T47D (cell line): ENCODE data around the gene LGMN.
"Not testable (repeated sequence)": the region's sequence is repeated elsewhere in the genome, so short reads cannot be mapped to it uniquely, and the experiment has no call there.

ENCODE experiments used
- DNase-seq, 2 experiments: peaks; one replicate each; pipeline versions ENCODE4 v3.0.0 to v3.0.0-alpha.2; 2011 to 2012; ENCODE audit warnings: low read depth in 1 of 2, low spot score in 1 of 2
- JUND ChIP-seq: IDR thresholded peaks from 2 replicates; pipeline ENCODE4 v1.6.1; 2012; ENCODE audit warnings: low read depth
- in situ Hi-C: cut with HindIII; loops from 2 replicates; pipeline ENCODE4 v1.10.0; 2016; ENCODE audit warnings: low sequenced_read_pairs, low pct_unique_long_range_greater_than_20kb

LGMN gene

GRCh38 chr14:92731622-92732115 lies 16.8 kb downstream of the LGMN start:
- in situ Hi-C loops, result no loop called here

DNA sequence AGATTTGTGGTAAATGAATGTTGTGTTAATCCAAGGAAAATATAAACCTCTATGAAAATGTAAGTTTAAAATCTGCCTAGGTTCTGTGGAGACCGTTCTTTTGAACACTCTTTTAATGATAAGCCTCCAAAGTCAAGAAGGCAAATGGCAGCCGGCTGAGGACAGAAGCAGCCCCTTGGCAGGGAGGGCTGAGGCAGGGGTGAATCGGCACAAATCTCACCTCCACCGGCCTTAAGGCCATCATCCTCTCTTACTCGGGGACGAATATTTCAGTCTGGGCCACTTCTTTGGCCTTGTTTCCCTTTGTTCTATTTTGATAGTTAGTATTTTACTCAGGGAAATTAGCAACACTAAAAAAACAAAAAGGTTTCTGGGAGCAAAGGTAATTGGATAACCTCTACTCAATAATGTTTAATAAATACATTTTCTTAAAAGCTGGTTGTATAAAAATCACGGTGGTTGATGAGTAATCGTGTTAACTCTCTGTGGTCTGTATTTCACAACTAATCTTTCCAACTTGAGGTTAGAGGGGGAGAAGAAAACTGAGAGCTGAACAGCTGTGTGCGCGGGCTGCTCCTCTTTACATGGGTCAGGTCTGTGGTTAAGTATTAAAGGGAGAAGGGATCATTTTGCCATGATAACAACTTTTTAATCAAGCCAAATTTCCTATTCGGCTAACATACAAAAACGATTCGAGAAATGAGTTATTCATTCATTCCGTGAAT lies 18.6 kb downstream of the LGMN start:
- TF ChIP-seq JUND, result no peak
- no peak for DNase-seq
- in situ Hi-C loops, result no loop called here

More at GRCh38 chr14:92731622-92732115, 16.8 kb downstream of the LGMN start:
- no peak for TF ChIP-seq JUND
- no peak for DNase-seq

GRCh38 chr14:92728759-92729364 lies 19.6 kb downstream of the LGMN start:
- TF ChIP-seq JUND, result no peak
- no peak for DNase-seq
- in situ Hi-C loops, result no loop called here

GRCh38 chr14:92726933-92727262 lies 21.5 kb downstream of the LGMN start:
- DNase-seq, result no peak
- TF ChIP-seq JUND, result no peak
- in situ Hi-C loops, result no loop called here

DNA sequence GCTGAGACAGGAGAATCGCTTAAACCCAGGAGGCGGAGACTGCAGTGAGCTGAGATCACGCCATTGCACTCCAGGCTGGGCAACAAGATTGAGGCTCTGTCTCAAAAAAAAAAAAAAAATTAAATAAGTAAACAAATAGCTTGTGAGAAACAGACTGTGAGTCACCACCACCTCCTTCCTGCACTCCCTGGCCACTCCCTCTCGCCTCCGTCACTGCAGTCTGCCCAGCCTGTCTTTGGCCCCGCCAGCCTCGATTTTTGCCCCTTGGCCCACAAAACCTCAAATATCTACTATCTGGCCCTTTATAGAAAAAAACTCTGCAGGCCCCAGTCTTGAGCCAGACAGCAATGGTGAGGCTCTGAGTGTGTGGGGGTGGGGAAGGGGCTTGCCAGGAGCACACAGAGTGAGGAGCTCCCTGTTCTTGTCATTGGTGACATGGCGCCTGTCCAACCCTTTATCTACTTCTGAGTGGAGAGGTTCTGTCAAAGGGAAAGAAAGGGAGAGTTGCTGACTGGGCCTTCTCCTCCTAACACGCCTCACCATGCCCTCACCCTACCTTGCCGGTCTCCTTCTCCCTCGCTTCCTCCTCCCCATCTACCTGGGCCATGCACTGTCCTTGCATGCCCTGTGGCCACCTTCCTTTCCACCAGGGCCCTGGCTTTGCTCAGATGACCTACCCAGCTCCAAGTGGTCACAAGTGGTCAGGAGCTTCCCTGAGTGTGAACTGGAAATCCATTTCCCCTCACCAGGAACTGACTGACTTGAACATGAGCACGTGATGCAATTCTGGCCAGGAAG lies 22.1 kb downstream of the LGMN start:
- in situ Hi-C loops, result no loop called here
- TF ChIP-seq JUND, result no peak
- no peak for DNase-seq

DNA sequence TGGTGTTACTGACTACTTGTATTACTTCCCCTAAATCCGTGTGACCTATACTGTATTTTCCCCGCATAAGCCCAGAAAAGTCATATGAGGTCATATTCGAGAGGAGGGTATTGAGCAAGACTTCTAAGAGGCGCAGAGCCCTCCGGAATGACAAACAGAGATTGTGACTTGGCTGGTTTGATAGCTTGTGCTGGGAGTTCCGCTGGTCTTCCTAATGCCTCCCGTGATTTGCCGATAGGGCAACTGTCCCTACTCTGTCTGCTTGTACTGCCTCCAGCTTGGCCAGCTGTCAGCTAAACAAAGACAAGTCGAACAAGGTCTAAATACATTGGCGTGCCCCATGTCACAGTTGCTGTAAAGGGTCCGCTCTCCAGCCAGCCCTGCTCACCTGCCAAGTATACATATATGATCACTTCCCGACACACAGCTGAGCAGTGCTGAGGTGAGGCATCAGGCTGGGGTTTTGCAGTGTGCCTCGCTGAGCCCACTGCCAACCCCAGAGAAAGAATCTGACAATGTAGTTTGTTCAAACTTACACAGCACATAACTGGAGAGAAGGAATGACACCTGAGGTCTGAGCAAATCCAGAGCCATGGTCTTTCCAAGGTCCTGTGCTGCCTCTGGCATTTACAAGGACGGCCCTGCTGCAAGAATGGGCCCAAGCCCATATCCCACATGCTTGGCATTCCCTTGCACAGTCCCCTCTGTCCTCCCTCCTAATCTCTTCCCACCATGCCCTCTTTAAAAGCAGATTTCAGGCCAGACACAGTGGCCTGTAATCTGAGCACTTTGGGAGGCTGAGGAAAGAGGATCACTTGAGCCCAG lies 23.7 kb downstream of the LGMN start:
- no peak for TF ChIP-seq JUND
- in situ Hi-C loops, result no loop called here
- DNase-seq, result no peak

DNA sequence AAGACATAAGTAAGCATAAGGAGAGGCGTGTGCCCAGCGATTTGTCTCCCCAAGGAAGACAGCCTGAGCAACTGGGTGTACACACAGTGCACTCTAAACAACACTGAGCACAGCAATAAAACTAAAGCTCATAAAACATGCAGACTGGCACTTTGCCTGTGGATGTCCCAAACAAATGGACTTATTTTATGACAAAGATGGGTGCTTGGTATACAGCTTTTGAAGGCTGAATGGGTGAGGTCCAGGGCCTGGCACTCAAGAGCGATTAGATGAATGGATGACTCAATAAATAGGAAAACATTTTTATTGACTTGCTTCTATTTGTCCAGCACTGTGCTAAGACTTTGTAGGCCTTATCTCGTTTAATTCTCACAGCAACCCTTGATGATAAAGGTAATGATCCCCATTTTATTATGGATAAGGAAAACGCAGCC lies 28.5 kb downstream of the LGMN start:
- in situ Hi-C loops, result no loop called here
- TF ChIP-seq JUND, result no peak
- peak; percentile 23 to 84 for DNase-seq

DNA sequence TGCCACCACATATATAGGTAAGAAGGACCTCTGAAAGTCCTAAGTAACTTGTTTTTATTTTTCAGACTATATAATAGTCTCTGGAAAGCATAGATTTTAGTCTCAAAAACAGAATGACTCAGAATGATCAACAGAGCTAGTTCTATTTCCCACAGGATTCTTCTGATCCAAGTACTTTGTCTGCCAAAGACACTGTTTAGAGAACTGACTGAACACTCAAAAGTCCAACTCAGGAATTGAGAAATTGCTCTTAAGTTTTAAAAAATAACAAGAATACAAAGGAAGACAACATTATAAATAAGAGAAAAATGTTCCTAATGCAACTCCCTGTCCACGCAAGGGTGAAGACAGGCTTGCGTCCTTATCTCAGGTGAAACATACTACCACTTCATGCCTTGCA lies 29.0 kb downstream of the LGMN start:
- no peak for TF ChIP-seq JUND
- DNase-seq, result no peak
- in situ Hi-C loops, result no loop called here

DNA sequence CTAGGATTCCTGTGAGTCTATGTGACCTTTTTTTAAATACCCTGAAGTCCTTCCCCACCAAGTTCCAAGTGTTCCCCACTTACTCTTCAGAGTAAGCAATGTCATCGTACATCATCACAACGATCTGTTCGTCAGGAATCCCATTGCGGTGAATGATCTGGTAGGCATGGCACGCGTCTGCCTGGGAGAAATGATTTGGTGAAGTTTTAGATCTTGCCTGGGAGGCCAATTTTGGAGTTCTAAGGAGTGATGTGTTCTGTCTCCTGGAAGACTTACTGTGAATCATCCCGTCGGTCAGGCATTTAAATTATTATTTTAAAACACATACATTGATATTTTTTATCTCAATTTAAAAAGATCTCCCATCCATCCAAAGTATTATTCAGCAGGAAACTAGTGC lies 29.8 kb downstream of the LGMN start:
- in situ Hi-C loops, result no loop called here
- no peak for TF ChIP-seq JUND
- peak in 1 of 2 experiments; percentile 21 for DNase-seq

DNA sequence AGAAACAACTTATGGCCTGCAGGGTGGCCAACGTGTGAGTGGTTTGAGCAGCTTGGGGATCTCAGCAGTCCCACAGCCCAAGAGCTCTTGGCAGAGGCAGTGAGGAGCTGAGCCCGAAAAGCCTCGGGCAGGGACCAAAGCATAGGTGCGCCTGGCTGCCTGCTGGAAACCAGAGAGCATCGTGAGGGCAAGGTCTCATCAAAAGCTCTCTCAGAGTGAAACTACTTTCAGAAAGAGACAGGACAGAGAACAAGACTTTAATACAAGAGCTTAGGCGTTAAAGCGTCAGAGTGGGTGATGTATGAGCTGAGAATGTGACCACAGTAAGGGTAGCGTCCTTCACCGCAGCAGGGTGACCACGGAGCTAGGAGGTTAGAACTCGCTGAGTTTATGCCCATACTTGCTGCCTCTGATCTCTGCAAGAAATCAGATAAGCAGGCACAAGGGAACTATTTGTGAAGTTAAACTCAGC lies 30.8 kb downstream of the LGMN start:
- no peak for DNase-seq
- in situ Hi-C loops, result no loop called here
- TF ChIP-seq JUND, result no peak

- DNase-seq, result no peak
- in situ Hi-C loops, result no loop called here
- TF ChIP-seq JUND, result no peak
Measured at GRCh38 chr14:92716131-92716530, 32.3 kb downstream of the LGMN start.

DNA sequence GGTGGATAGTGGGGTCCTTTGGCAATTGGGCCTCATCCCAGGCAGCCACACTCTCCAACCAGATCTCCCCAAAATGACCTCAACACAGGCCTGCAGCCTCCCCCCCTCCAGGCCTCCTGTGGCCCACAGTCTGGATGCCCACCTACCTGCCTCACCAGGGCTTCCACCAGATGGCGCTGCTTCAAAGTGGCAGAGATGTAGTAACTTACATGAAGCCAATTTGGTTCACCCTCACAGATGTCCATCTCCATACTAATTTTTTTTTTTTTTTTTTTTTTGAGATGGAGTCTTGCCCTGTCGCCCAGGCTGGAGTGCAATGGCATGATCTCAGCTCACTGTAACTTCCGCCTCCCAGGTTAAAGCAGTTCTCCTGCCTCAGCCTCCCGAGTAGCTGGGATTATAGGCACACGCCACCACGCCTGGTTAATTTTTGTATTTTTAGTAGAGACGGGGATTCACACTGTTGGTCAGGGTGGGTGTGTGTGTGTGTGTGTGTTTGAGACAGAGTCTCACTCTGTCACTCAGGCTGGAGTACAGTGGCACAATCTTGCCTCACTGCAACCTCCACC lies 33.6 kb downstream of the LGMN start:
- in situ Hi-C loops, result not testable (repeated sequence)
- peak; percentile 81 to 96 for DNase-seq
